Natural killer cell treated with Interleukin-12 subunit alpha and Interleukin-12 subunit beta and Interleukin-15 and Interleukin-18, amount 100 ng/mL, for 72 hours (primary cell): ENCODE results near the gene GCSAM. TPM values are rescaled to one million over a fixed set of nuclear protein-coding genes. Genes with fewer than 3 reads are reported as not detected.

Experiments used
- ATAC-seq, 2 donors: fragments of 150-1000 bp; cut with Tn5 transposase in 1 of 2; sonication (Bioruptor Pico), chemical (Tn5 transposase) in 1 of 2; 2 replicates each; pipeline ENCODE4 v1.10.0; 2021
- DNase-seq: peaks from one replicate; pipeline ENCODE4 v3.0.0; 2022; ENCODE audit warnings: low spot score
- H3K27ac Mint-ChIP-seq, 2 donors: 1 replicate in 1 of 2; 2 replicates in 1 of 2; pipeline ENCODE4 v1.8.0; 2022; ENCODE audit warnings: mixed read lengths in 2 of 2, mild to moderate bottlenecking in 1 of 2, moderate library complexity in 1 of 2
- H3K27me3 Mint-ChIP-seq, 2 donors: 1 replicate in 1 of 2; 2 replicates in 1 of 2; pipeline ENCODE4 v1.8.0; 2022; ENCODE audit warnings: mixed read lengths in 2 of 2
- H3K36me3 Mint-ChIP-seq: one replicate; pipeline ENCODE4 v1.8.0; 2022; ENCODE audit warnings: mixed read lengths
- H3K4me1 Mint-ChIP-seq, 2 donors: 1 replicate in 1 of 2; 2 replicates in 1 of 2; pipeline ENCODE4 v1.8.0; 2022; ENCODE audit warnings: low read depth in 2 of 2, mixed read lengths in 2 of 2, mild to moderate bottlenecking in 1 of 2
- H3K4me3 Mint-ChIP-seq: one replicate; pipeline ENCODE4 v1.8.0; 2022; ENCODE audit warnings: mixed read lengths
- H3K9me3 Mint-ChIP-seq: 2 replicates; pipeline ENCODE4 v1.8.0; 2022; ENCODE audit warnings: mixed read lengths
- total RNA-seq, 2 donors: library from RNA; stranded (reverse); gene quantifications; one replicate each; pipeline ENCODE4 v1.2.3, GENCODE V29; 2022

GCSAM gene
- total RNA-seq, 2 donors from 2014 or later: 1.00 to 5.3 TPM

DNA sequence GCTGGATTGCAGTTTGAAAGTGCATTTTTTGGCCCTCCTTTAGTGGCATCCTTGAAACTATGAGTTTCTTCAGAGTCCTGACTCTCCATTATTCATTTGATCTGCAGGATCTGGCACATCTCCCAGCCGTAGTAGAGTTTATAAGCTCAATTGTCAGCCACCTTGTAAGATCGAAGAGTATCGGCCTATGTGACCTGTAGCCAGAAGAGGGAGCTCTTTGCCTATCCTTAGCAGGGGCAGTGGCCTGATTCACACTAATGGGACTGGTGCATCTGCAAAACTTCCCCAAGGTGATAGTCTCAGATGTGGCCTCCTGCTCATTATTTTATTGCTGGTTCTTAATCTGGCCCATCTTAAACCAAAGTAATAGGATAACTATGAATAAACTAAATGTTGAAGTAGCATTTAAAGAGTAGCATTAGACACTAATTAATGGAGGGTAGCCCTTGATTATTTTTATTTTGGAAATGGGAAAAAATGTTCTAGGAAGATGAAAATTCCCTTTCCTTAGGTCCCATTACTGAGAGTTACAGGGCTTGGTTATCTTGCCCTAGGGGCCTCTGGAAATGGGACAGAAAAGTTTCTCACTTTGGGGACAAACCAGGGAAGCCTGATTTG lies 21.2 kb downstream of the GCSAM start:
- Mint-ChIP-seq H3K9me3 (no peaks in the 10 kb centered on the region), H3K27ac (no peak overlapping the region), H3K36me3 (no peaks in the 10 kb centered on the region), H3K4me1 (peaks cover 0 to 8% of the 10 kb centered on the region in 2 donors), H3K4me3 (no peak overlapping the region), H3K27me3 (peaks cover 0 to 8% of the 10 kb centered on the region in 2 donors)
- DNase-seq (peak; percentile 64), ATAC-seq (peak; percentile 77 to 81)

DNA sequence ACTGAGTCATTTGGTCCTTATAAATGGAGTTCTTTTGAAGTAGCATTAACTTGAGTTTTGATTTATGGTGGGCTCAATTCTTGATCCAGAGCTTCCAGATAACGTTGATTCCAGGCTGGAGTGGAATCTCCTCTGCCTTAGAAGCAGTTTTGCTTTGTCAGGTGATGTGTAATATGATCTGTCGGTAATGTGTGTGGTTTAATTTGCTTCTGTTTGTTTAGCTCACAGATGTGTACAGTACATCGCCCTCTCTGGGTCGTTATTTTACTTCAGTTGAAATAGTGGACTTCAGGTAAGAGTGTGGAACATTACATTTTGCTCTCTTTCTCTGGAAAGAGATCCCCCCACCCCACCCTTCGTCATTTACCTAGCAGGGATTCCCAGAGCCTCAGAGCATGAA lies 23.7 kb downstream of the GCSAM start:
- Mint-ChIP-seq H3K27ac (no peak overlapping the region), H3K27me3 (peaks cover 3 to 8% of the 10 kb centered on the region in 2 donors), H3K36me3 (no peaks in the 10 kb centered on the region), H3K4me1 (no peaks in the 10 kb centered on the region), H3K9me3 (no peaks in the 10 kb centered on the region), H3K4me3 (no peak overlapping the region)
- ATAC-seq (no peak), DNase-seq (no peak)

DNA sequence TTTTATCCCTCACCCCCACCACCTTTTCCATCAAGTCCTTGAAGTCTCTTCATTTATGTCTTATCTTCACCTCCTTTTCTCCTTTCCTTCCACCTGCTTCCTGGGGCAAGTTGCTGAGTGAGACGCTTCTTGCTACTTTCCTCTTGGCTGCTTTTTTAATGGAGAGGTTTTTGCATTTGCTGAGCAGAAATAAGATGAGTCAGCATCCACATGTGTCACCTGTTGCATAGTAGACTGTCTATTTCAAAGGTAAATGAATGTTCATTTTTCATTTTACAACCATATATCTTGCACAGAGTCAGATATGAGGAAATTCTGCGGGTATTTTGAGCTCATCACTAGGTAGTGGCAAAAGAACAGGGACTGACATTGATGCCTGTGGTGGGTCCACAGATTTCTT lies 28.3 kb downstream of the GCSAM start:
- no peaks in the 10 kb centered on the region for H3K36me3 Mint-ChIP-seq
- ATAC-seq: no peak
- H3K4me1 Mint-ChIP-seq: no peaks in the 10 kb centered on the region
- H3K9me3 Mint-ChIP-seq: no peaks in the 10 kb centered on the region
- peaks cover 8 to 10% of the 10 kb centered on the region in 2 donors for H3K27me3 Mint-ChIP-seq
- H3K4me3 Mint-ChIP-seq: no peak overlapping the region
- no peak overlapping the region for H3K27ac Mint-ChIP-seq
- DNase-seq: no peak

DNA sequence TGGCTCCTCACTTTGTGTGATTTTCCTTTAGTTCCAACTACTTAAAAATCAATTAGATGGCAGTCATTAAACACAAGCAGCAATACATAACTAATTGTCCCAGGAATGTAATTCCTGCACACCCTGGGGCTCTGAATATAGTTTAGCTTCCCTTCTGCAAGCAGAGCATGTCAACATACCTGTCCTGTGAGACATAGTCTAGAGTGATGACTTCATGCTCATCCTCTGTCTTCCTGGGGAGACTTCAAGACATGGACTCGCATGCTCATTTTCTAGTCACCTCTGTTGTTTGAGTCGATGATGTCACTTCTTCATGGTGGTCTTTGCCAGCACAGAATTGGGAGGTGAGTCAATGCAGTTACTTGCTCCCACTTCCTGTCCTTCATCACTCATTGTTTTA lies 31.1 kb downstream of the GCSAM start:
- ATAC-seq: no peak
- no peaks in the 10 kb centered on the region for H3K4me1 Mint-ChIP-seq
- DNase-seq: no peak
- no peak overlapping the region for H3K4me3 Mint-ChIP-seq
- peaks cover 6 to 16% of the 10 kb centered on the region in 2 donors for H3K27me3 Mint-ChIP-seq
- no peak overlapping the region for H3K27ac Mint-ChIP-seq
- no peaks in the 10 kb centered on the region for H3K36me3 Mint-ChIP-seq
- H3K9me3 Mint-ChIP-seq: no peaks in the 10 kb centered on the region

DNA sequence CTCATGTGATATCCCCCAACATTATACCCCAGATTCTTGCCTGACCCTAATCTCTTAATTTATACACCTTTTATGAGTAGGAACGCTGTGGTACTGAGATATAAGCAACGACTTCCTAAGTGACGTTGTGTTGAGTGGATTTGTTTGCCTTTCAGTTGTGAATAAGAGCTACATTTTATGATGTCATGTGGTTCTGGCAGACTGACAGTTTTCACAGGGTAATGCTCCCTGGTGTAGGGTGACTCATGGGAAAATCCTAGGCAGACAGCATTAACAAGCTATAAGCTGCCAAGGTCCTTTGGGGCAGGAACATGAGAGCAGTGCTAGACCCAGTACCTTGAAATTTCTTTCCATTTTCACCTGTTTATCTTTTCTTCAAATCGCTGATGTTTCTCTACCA lies 35.7 kb downstream of the GCSAM start:
- Mint-ChIP-seq H3K27me3 (peaks cover 6 to 24% of the 10 kb centered on the region in 2 donors), H3K4me1 (peaks cover 0 to 9% of the 10 kb centered on the region in 2 donors), H3K9me3 (no peaks in the 10 kb centered on the region), H3K27ac (no peak overlapping the region), H3K4me3 (no peak overlapping the region), H3K36me3 (no peaks in the 10 kb centered on the region)
- DNase-seq (no peak), ATAC-seq (peak in 1 of 2 donors; percentile 51)

DNA sequence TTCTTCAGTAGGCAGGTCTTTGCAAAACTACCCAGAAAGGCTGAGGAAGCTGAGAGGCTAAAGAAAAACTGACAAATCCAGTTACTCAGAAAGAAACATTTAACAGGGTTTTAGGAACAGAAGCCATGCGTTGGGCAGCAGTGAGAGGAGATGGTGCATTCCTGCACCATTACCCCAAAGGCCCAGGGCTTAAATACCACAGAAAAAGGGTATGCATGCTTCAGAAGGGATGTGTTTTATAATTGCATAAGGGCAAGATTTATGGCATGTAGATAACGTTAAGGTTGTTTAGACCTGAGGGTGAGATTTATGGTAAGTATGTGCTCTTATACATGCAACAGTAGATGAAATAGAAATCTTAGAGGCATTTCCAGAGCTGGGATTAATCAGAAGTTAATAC lies 36.9 kb downstream of the GCSAM start:
- H3K9me3 Mint-ChIP-seq: no peaks in the 10 kb centered on the region
- H3K27me3 Mint-ChIP-seq: peaks cover 6 to 24% of the 10 kb centered on the region in 2 donors
- no peak overlapping the region for H3K4me3 Mint-ChIP-seq
- peaks cover under 1 to 11% of the 10 kb centered on the region in 2 donors for H3K4me1 Mint-ChIP-seq
- DNase-seq (no peak), ATAC-seq (no peak)
- no peak overlapping the region for H3K27ac Mint-ChIP-seq
- H3K36me3 Mint-ChIP-seq: no peaks in the 10 kb centered on the region

DNA sequence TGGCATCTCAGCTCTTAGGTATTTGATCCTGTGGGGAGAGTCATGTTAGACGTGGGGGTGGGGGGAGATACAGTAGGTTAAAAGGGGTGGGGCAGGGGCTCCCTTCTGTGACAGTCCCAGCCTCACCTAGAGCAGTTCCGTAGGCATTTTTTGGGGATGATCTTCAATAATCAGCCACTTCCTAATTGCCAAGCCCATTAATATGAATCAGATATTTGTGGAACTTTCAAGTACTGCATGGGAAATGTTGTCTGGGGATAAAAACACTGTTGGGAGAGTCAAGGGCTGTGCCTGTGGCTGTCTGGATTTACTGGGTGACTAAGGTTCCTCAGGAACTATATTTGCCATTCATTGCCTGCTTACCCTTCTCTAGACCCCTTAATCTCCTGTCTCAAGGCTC lies 37.3 kb downstream of the GCSAM start:
- H3K27ac Mint-ChIP-seq: no peak overlapping the region
- DNase-seq: no peak

DNA sequence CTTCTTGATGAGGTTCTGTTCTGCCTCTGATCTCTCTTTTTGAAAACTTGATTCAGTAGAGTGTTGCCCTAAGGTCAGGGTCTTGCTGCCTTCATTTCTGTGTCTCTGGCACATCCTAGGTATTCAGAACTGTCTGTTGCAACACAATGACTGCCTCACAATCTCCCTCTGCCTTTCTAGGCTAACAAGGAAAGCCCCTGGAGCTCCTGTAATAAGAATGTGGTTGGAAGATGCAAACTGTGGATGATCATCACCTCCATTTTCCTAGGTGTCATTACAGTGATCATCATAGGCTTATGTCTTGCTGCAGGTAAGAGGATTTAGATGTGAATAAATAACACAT lies 39.9 kb downstream of the GCSAM start:
- no peak for DNase-seq
- H3K27me3 Mint-ChIP-seq: peaks cover 15 to 24% of the 10 kb centered on the region in 2 donors
- H3K4me3 Mint-ChIP-seq: no peak overlapping the region
- peaks cover 4 to 20% of the 10 kb centered on the region in 2 donors for H3K4me1 Mint-ChIP-seq
- H3K27ac Mint-ChIP-seq: no peak overlapping the region
- no peaks in the 10 kb centered on the region for H3K9me3 Mint-ChIP-seq
- no peak for ATAC-seq
- H3K36me3 Mint-ChIP-seq: no peaks in the 10 kb centered on the region

More for the DNA sequence above, 37.3 kb downstream of the GCSAM start:
- H3K4me3 Mint-ChIP-seq: no peak overlapping the region
- peaks cover 4 to 13% of the 10 kb centered on the region in 2 donors for H3K4me1 Mint-ChIP-seq
- H3K9me3 Mint-ChIP-seq: no peaks in the 10 kb centered on the region
- no peaks in the 10 kb centered on the region for H3K36me3 Mint-ChIP-seq
- peaks cover 6 to 24% of the 10 kb centered on the region in 2 donors for H3K27me3 Mint-ChIP-seq
- no peak for ATAC-seq

DNA sequence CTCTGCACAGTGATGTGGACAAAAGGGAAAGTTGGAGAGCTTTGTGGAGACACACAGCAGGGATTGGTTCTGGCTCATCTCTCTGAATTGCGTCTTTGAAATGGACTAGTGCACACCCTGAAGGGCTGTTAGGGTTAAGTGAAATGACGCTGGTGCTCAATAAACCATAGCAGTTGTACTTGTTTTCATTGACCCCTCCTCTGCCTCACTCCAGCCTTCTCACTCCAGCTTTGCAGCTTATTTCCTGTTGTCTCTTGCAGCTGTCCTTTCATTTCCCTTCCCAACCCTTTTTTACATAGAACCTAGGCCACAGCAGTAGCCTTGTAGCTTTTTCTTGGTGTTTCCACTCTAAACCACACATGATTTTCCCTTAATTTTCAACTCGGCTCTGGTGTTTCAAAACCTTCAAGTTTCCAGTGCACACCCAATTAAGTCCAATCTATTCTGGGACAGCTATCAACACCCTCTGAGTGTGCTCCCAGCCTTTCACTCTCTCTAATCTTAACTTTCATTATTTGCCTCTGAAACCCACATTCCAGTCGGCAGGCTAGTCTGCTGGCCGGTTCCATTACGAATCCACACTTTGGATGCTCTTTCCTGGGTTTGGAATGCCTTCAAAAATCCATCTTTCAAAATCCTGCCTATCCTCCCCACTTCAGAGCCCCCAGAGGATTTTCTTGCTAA lies 40.4 kb downstream of the GCSAM start:
- Mint-ChIP-seq H3K4me1 (peaks cover 6 to 20% of the 10 kb centered on the region in 2 donors), H3K9me3 (no peaks in the 10 kb centered on the region), H3K27ac (no peak overlapping the region), H3K36me3 (no peaks in the 10 kb centered on the region), H3K27me3 (peaks cover 13 to 29% of the 10 kb centered on the region in 2 donors), H3K4me3 (no peak overlapping the region)
- DNase-seq (no peak), ATAC-seq (no peak)

DNA sequence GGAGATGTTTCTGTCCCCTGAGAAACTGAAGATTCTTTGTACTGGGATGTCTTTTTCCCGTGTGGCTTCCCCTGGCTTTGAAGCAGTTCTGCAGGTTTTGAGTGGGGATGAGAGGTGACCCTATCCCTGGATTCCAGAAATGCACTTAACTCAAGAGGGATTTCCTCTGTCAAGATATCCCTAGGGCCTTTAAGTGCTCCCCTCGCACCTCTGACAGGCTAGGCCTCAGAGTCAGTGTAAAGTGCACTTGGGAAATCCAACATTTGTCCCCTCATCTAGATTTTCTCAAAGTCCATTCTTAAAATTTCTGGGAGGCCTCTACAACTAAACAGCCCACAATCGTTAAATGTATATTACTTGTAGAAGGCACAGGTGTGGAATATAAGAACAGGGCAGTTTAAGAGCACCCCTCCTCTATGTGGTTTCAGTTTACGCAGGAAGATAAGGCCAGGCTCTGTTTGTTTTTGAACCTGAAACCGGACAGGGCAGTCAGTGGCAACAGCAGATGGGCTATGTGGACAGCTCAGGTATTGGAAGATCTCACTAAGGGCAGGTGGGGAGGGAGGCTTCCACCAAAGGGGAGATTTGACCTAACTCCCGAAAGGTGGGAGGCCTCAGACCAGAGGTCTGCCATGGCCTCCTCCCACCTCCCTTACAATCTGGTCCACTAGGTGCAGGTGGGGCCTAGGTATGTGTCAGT lies 42.0 kb downstream of the GCSAM start:
- DNase-seq: no peak
- Mint-ChIP-seq H3K27ac (no peak overlapping the region), H3K9me3 (no peaks in the 10 kb centered on the region), H3K36me3 (no peaks in the 10 kb centered on the region), H3K27me3 (peaks cover 16 to 25% of the 10 kb centered on the region in 2 donors), H3K4me1 (peaks cover 10 to 30% of the 10 kb centered on the region in 2 donors), H3K4me3 (no peak overlapping the region)
- no peak for ATAC-seq

DNA sequence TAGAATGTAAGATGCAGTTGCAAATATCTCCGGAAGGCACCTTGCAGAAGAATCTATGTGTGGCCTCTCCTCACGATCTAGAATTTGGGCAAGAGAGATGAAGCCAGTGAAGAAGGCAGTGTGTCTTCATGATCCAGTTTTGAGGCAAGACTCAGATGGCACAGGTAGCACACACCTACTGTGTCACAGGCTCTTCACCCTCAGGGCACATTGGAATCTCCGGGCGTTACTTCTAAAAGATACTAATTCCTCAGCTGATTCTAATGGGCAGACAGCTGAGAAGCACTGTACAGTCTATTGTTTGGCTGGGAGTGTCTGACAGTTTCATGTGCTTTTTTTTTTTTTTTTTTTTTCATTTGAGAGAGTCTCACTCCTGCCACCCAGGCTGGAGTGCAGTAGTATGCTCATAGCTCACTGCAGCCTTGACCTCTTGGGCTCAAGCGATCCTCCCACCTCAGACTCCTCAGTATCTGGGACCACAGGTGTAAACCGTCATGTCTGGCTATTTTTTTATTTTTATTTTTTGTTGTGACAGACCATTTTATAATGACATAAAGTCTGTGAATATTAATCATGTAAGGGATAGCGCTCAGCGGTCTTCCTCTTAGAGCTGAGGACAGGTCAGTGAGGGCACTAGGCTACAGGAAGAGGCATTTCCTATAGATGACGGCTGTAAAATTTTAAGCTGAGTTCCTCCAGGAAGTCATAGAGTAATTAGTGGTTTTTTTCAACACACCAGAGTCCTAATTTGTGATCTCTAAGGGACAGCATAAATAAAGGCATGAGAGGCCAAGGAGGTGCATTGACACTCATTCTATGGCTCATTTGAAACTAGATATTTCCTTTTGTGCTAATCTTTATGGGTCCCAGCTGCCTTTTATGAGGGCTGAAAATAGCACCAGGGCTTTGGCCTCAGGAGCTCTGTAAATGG lies 42.8 kb downstream of the GCSAM start:
- H3K4me1 Mint-ChIP-seq: peaks cover 10 to 30% of the 10 kb centered on the region in 2 donors
- no peak overlapping the region for H3K4me3 Mint-ChIP-seq
- peaks cover 17 to 20% of the 10 kb centered on the region in 2 donors for H3K27me3 Mint-ChIP-seq
- no peak overlapping the region for H3K27ac Mint-ChIP-seq
- ATAC-seq: no peak
- H3K36me3 Mint-ChIP-seq: no peaks in the 10 kb centered on the region
- H3K9me3 Mint-ChIP-seq: no peaks in the 10 kb centered on the region
- DNase-seq: no peak

DNA sequence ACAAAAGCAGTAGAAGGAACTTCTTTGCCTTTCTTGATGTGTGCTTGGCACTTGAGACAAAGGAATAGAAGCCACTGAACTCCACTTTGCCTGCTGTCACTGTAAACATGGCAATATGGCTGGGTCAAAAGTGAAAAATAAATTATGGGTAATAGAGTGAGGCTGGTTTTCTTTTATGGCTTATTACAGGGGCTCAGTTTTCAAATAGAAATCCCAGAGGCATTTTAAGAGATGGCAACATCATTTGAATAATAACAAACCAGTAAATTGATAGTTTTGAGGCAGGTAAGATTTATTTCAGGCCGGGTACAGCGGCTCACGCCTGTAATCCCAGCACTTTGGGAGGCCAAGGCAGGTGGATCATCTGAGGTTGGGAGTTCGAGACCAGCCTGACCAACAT lies 44.1 kb downstream of the GCSAM start:
- Mint-ChIP-seq H3K36me3 (no peaks in the 10 kb centered on the region), H3K27me3 (peaks cover 20 to 22% of the 10 kb centered on the region in 2 donors), H3K4me3 (no peak overlapping the region), H3K9me3 (no peaks in the 10 kb centered on the region), H3K4me1 (peaks cover 10 to 30% of the 10 kb centered on the region in 2 donors), H3K27ac (no peak overlapping the region)
- ATAC-seq (no peak), DNase-seq (no peak)

DNA sequence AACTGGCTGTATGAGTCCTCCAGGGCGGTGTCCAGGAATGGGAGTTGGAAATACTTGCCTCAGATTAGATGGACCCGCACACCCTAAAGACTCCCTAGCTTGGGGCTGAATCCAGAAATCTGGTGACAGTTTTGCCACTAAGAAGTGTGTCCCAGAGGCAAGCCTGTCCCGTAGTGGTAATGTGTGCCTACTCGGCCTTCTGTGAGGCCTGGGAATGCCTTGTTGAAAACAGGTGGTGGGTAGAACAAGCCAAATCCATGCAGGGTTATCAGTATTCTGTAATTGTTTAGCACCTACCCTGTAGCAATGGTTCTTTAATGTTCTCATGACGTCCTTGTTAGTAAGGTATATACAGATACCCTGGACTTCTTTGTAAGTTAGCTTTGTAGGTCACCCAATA lies 45.3 kb downstream of the GCSAM start:
- Mint-ChIP-seq H3K4me1 (peaks cover 10 to 25% of the 10 kb centered on the region in 2 donors), H3K4me3 (no peak overlapping the region), H3K9me3 (no peaks in the 10 kb centered on the region), H3K27me3 (peaks cover 14 to 25% of the 10 kb centered on the region in 2 donors), H3K27ac (no peak overlapping the region), H3K36me3 (no peaks in the 10 kb centered on the region)
- ATAC-seq: no peak
- DNase-seq: no peak
